Neutrophil (primary cell): ENCODE data around the gene SETBP1.

Experiments
- H3K27ac ChIP-seq: fragments of 200-600 bp; sonication (generic); 2 replicates; pipeline ENCODE4 v1.5.1; 2016; ENCODE audit warnings: mild to moderate bottlenecking, moderate library complexity
- H3K27me3 ChIP-seq: fragments of 200-600 bp; sonication (generic); 2 replicates; pipeline ENCODE4 v1.6.0; 2016; ENCODE audit warnings: mild to moderate bottlenecking
- H3K36me3 ChIP-seq: fragments of 200-600 bp; sonication (generic); 2 replicates; pipeline ENCODE4 v1.5.1; 2017
- H3K4me1 ChIP-seq, 2 experiments: fragments of 200-600 bp in 1 of 2; sonication (generic) in 1 of 2; 1 replicate in 1 of 2; 2 replicates in 1 of 2; pipeline versions ENCODE4 v1.5.1 to v1.6.1; 2013 to 2016; ENCODE audit warnings: low read depth in 1 of 2, low read length in 1 of 2, mild to moderate bottlenecking in 1 of 2, moderate library complexity in 1 of 2; ENCODE audit not compliant: control insufficient read depth in 1 of 2, insufficient read depth in 1 of 2
- H3K4me3 ChIP-seq, 2 experiments: fragments of 200-600 bp in 1 of 2; sonication (generic) in 1 of 2; 1 replicate in 1 of 2; 2 replicates in 1 of 2; pipeline ENCODE4 v1.5.1; 2013 to 2016; ENCODE audit warnings: low read depth in 1 of 2, low read length in 1 of 2, mild to moderate bottlenecking in 1 of 2, moderate library complexity in 1 of 2
- H3K9me3 ChIP-seq: fragments of 200-600 bp; sonication (generic); 2 replicates; pipeline ENCODE4 v1.5.1; 2016
- CTCF ChIP-seq: fragments of 200-600 bp; sonication (generic); IDR thresholded peaks from 2 replicates; pipeline ENCODE4 v1.5.1; 2016; ENCODE audit warnings: antibody characterized with exemption

SETBP1 gene

GRCh38 chr18:44698518-44698917 is 17.8 kb downstream of the SETBP1 start:
- no peaks in the 10 kb centered on the region for H3K36me3 ChIP-seq
- no peak for TF ChIP-seq CTCF
- H3K27me3 ChIP-seq = peaks cover 84% of the 10 kb centered on the region
- no peaks in the 10 kb centered on the region for H3K4me1 ChIP-seq
- no peak overlapping the region for H3K4me3 ChIP-seq
- no peak overlapping the region for H3K27ac ChIP-seq
- H3K9me3 ChIP-seq = no peaks in the 10 kb centered on the region

- H3K36me3 ChIP-seq = no peaks in the 10 kb centered on the region
- H3K27ac ChIP-seq = no peak overlapping the region
- no peaks in the 10 kb centered on the region for H3K9me3 ChIP-seq
- no peak for TF ChIP-seq CTCF
- peaks cover 87% of the 10 kb centered on the region for H3K27me3 ChIP-seq
- H3K4me1 ChIP-seq = no peaks in the 10 kb centered on the region
- no peak overlapping the region for H3K4me3 ChIP-seq
Measured at GRCh38 chr18:44699572-44700261, 19.0 kb downstream of the SETBP1 start.

DNA sequence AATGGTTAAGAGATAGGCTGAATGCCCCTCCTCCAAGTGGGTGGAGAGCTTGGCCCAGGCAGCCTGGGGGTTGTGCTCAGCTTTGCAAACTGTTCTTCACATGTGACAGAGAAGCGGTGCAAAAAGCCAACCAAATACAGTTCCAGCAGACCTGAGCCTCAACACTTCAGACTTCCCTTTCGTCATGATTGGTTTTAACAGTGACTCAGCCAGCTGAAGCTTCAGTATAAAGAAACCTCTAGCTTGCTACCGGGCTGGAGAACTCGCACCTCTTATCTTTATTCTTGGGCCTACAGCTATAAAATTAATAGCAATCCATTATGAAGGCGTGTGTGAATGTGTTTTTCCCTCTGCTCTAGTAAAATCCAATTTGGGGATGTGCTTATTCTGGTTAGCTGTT is 20.0 kb downstream of the SETBP1 start:
- Histone ChIP-seq H3K27ac (no peak overlapping the region), H3K27me3 (peaks cover 85% of the 10 kb centered on the region)
- TF ChIP-seq CTCF = no peak

GRCh38 chr18:44701227-44701626 is 20.5 kb downstream of the SETBP1 start:
- TF ChIP-seq CTCF = no peak
- peaks cover 83% of the 10 kb centered on the region for H3K27me3 ChIP-seq
- no peaks in the 10 kb centered on the region for H3K36me3 ChIP-seq
- H3K4me3 ChIP-seq = no peak overlapping the region
- no peaks in the 10 kb centered on the region for H3K4me1 ChIP-seq
- H3K9me3 ChIP-seq = no peaks in the 10 kb centered on the region
- no peak overlapping the region for H3K27ac ChIP-seq

More for the DNA sequence above, 20.0 kb downstream of the SETBP1 start:
- no peaks in the 10 kb centered on the region for H3K36me3 ChIP-seq
- H3K4me3 ChIP-seq = no peak overlapping the region
- H3K9me3 ChIP-seq = no peaks in the 10 kb centered on the region
- no peaks in the 10 kb centered on the region for H3K4me1 ChIP-seq

DNA sequence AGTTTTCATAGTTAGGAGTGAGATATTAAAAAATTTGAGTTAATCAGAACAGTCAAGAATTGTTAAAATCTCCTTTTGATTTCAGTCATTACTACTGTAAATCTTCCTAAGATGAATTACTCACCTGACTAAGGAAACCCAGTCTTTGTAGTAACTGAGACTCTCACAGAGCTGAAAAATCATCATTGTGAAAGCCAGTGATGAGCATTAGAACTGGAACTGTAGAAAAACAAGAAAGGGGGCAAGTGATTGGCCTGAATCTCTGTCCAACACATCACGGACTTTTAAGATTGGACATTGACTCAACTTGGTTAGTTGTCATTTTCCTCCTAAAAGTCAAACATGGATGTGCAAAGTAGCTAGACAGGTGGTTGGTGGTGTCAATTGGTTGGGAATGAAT is 21.9 kb downstream of the SETBP1 start:
- Histone ChIP-seq H3K27me3 (peaks cover 77% of the 10 kb centered on the region), H3K36me3 (no peaks in the 10 kb centered on the region), H3K4me1 (no peaks in the 10 kb centered on the region), H3K9me3 (no peaks in the 10 kb centered on the region), H3K27ac (no peak overlapping the region), H3K4me3 (no peak overlapping the region)
- no peak for TF ChIP-seq CTCF
